Measurements from ENCODE around the gene TRAF5.

Gene TRAF5

DNA sequence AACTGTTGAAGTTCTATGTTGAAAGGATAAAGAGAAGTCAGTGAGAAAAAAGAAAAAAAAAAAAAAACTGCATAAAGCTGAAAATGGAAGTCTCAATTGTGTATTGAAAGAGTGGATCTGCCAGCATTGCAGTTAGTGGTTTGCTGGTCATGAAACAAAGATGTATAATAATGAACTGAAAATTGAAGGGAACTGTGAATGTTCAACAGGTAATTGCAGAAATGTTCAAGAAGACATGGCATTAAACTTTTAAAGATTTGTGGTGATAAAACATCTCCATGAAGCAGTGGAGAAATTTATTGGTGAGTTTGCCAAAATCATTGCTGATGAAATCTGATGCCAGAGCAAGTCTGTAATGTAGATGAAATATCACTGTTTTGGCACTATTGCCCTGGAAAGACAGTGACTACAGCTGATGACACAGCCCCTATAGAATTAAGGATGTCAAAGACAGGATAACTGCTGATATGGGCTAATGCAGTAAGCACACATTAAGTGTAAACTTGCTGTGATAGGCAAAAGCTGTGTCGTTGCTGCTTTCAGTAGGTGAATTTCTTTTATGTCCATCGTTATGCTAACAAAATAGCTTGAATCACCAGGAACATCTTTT is 94.3 kb downstream of the TRAF5 start:
- no peak for DNase-seq (ENCODE audit: low read depth in 2 of 2)

DNA sequence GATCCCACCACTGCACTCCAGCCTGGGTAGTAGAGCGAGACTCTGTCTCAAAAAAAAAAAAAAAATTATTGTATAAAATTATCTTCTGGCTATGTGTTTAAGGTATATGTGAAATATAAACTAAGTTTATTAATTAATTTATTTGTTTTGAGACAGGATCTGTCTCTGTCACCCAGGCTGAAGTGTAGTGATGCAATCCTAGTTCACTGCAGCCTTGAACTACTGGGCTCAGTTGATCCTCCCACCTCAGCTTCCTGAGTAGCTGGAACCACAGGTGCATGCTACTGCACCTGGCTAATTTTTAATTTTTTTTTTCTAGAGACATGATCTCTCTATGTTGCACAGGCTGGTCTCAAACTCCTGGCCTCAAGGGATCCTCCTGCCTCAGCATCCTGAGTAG is 97.4 kb downstream of the TRAF5 start:
- DNase-seq (ENCODE audit: low read depth in 2 of 2): no peak

All from stimulated activated CD4-positive, alpha-beta T cell treated with anti-CD3 and anti-CD28 coated beads, Interleukin-1b, Interleukin-23, amount 100 ng/mL, for 1 hour (primary cell).